ENCODE results near the gene CDH4.
"Not testable (repeated sequence)": the region's sequence is repeated elsewhere in the genome, so short reads cannot be mapped to it uniquely, and the experiment has no call there.

GRCh38 chr20:61948056-61948455 is 696.0 kb downstream of the CDH4 start:
- TF ChIP-seq CTCF (optimal IDR thresholded peaks at IDR 0.05 in 1 of 3, IDR thresholded peaks at IDR 0.05 in 1 of 3, conservative IDR thresholded peaks at IDR 0.05 in 1 of 3; ENCODE audit: extremely low read depth in 1 of 3, insufficient read depth in 2 of 3, low read length in 3 of 3); EZH2 (IDR thresholded peaks at IDR 0.05; ENCODE audit: low read length): not testable (repeated sequence)

Measured in keratinocyte (primary cell).